Measurements from ENCODE around the gene TMEM184A. TPM values are rescaled to one million over a fixed set of nuclear protein-coding genes. Genes with fewer than 3 reads are reported as not detected.

The TMEM184A gene
- total RNA-seq, 1 experiment from 2014 or later: 13.4 TPM

- in situ Hi-C loops (cut with HindIII; ENCODE audit: low pct_unique_long_range_greater_than_20kb, low sequenced_read_pairs): no loop called here
- DNase-seq (ENCODE audit: low read depth): no peak
Measured at GRCh38 chr7:1545417-1546246, 10.4 kb downstream of the TMEM184A start.

- in situ Hi-C loops (cut with HindIII; ENCODE audit: low pct_unique_long_range_greater_than_20kb, low sequenced_read_pairs): no loop called here
- DNase-seq (ENCODE audit: low read depth): no peak
Measured at GRCh38 chr7:1544896-1545416, 11.0 kb downstream of the TMEM184A start.

DNA sequence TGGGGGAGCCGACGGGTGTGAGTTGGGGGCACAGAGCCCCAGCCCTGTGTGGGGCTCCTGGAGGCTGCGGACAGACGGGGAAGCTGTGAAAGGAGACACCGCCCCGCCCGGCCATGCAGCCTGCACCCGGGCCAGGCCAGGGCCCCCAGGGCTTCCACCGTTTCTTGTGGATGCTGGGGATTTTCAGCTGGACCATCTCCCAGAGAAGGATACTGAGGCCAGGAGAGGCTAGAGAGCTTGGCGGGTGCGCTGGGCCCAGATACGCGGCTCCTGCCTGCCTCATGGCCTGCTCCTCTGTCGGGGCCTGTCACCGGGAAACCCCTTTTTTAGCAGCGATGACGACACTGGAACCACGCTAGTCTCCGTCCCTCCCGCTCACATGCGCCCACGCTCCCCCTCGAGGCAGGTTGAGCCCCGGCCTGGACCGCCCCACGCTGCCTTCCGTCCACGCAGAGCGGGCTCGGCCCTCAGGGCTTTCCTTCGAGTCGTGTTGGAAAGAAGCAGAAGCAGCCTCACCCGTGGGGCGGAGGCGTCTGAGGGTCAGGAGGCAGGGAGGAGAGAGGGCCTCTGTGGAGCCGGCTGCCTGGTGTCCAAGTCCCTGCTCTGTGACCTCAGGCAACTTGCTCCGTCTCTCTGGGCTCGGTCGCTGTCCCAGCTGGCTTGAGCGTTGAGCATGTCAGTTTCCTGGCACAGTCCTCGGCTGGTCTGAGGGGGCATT, 11.7 kb downstream of the TMEM184A start:
- in situ Hi-C loops (cut with HindIII; ENCODE audit: low pct_unique_long_range_greater_than_20kb, low sequenced_read_pairs): no loop called here
- DNase-seq (ENCODE audit: low read depth): no peak

GRCh38 chr7:1543826-1544177, 12.2 kb downstream of the TMEM184A start:
- DNase-seq (ENCODE audit: low read depth): no peak
- in situ Hi-C loops (cut with HindIII; ENCODE audit: low pct_unique_long_range_greater_than_20kb, low sequenced_read_pairs): no loop called here

DNA sequence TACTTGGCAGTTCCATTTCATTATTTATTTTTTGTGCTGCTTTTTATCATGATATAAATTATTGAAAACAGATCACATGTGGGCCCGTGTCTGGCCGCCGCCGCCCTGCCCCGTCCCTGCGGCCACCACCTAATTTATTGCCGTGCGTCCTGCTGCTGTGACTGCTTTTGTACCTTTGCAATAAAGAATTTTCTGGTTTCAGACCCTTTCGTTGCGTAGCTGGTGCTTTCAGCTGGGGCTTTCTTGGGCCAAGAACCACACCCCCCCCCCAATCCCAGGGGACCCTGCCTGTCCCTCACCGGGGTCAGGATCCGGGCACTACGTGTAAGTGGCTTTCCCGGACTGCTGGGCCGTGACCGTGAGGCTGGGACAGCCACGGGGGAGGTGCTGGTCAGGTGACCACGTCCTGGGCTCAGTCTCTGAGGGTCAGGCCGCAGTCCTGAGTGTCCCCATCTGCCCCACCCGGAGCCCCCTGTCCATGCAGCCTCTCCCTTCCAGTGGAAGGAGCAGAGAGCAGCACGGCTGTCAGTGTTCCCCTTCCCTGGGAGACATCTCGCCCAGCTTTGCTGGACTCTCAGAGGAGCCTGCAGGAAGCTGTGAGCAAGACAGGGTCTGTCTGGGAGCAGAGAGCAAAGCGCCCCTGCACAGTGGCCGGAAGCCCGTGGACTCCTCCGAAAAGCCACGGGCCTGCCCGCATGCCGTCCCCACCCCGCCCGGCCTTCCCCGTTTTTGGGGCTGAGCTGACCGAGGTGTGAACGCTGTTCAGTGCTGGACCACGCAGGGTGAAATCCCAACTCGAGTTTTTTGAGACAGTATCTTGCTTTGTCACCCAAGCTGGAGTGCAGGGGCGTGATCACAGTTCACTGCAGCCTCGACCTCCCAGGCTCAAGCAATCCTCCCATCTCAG, 12.9 kb downstream of the TMEM184A start:
- peak; percentile 46 for DNase-seq (ENCODE audit: low read depth)
- in situ Hi-C loops (cut with HindIII; ENCODE audit: low pct_unique_long_range_greater_than_20kb, low sequenced_read_pairs): no loop called here

DNA sequence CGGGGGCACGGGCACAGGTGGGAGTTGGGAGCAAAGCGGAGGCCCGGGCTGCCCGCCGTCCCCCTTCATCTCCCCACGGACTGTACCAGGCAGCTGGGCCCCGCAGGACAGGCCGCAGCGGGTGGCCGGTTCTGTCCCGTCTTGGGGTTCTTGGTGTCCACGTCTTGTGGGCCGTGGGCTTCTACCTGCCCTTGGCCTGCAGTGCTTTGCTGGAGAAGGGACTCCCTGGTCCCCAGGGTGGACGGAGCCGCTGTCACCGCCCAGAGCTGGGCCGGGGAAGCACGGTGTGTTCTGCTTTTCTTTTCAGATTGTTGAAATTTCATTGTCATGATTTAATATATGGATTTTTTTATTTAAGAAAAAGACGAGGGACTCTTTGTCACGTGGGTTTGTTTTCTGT, 13.7 kb downstream of the TMEM184A start:
- in situ Hi-C loops (cut with HindIII; ENCODE audit: low pct_unique_long_range_greater_than_20kb, low sequenced_read_pairs): no loop called here
- no peak for DNase-seq (ENCODE audit: low read depth)

- DNase-seq (ENCODE audit: low read depth): no peak
- in situ Hi-C loops (cut with HindIII; ENCODE audit: low pct_unique_long_range_greater_than_20kb, low sequenced_read_pairs): no loop called here
Measured at GRCh38 chr7:1541431-1542162, 14.4 kb downstream of the TMEM184A start.

DNA sequence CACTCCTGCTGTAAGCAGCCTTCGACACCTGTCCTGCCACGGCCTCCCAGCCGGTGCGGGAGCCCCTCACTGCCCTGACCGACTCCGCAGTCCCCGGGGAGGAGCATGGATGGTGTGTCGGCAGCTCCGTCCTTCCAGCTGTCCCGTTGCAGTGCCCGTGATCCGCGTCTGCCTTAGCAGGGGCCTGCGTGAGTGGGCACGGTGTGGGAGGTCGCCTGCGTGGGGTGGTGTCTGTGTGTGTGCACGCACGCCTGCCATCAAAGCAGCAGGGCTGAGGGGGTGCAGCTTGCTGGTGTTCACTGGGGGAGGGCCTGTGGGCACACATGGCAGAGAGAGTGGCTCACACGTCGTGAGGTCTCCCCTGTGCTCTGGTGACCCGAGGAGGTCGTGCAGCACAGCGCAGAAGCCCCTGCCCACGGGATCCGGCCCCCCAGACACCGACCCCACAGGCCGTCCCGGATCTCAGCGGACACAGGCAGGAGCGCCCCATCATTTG, 15.2 kb downstream of the TMEM184A start:
- no peak for DNase-seq (ENCODE audit: low read depth)
- in situ Hi-C loops (cut with HindIII; ENCODE audit: low pct_unique_long_range_greater_than_20kb, low sequenced_read_pairs): no loop called here

GRCh38 chr7:1539882-1540775, 15.9 kb downstream of the TMEM184A start:
- DNase-seq (ENCODE audit: low read depth): no peak
- in situ Hi-C loops (cut with HindIII; ENCODE audit: low pct_unique_long_range_greater_than_20kb, low sequenced_read_pairs): no loop called here

DNA sequence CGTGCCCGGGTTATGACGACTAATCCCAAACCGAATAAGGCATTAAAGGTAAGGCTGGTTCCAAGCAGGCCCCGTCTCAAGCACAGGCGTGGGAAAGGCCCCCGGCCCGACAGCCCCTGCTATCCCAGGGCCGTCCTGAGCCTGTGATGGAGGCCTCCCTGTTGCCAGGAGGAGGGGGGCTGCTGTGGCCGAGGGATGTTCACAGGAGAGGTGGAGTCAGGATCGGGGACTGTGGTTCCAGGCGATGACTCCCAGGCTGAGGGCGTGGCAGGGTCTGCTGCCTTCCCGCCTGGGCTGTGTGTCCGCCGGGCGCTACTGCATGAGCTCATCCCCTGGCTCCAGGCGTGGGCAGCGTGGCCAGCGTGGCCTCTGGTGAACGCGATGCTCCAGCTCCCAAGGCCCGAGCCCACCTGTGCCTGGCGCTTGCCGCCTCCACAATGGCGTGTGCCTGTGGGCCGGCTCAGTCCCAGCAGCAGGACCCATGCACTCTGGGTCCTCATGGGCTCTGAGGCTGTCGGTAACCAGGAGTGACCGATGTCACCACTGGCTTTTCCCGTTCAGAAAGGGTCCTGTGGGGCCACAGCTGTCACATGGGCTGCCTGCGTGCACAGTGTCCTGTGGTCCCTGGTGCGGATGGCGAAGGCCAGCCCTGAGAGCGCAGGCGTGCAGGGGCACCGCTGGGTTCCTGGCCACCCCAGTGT, 16.7 kb downstream of the TMEM184A start:
- in situ Hi-C loops (cut with HindIII; ENCODE audit: low pct_unique_long_range_greater_than_20kb, low sequenced_read_pairs): no loop called here
- no peak for DNase-seq (ENCODE audit: low read depth)

GRCh38 chr7:1538544-1539180, 17.3 kb downstream of the TMEM184A start:
- in situ Hi-C loops (cut with HindIII; ENCODE audit: low pct_unique_long_range_greater_than_20kb, low sequenced_read_pairs): no loop called here
- DNase-seq (ENCODE audit: low read depth): no peak

- in situ Hi-C loops (cut with HindIII; ENCODE audit: low pct_unique_long_range_greater_than_20kb, low sequenced_read_pairs): no loop called here
- DNase-seq (ENCODE audit: low read depth): peak; percentile 99
Measured at GRCh38 chr7:1537535-1538412, 18.2 kb downstream of the TMEM184A start.

GRCh38 chr7:1536743-1537534, 19.1 kb downstream of the TMEM184A start:
- peak; percentile 95 for DNase-seq (ENCODE audit: low read depth)
- in situ Hi-C loops (cut with HindIII; ENCODE audit: low pct_unique_long_range_greater_than_20kb, low sequenced_read_pairs): no loop called here

DNA sequence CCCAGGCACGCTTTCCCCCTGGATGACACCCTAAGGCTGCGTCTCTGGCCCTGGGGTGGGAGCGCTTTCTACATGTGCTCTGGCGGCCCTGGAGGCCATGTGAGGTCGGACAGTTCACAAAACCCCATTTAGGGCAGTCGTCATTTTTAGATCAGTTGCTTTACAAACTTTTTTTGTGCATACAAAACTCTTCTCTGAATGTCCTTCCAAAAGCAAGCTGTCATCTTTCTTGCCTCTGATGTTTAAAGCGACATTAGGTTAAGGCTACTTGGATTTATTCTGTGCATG, 19.6 kb downstream of the TMEM184A start:
- in situ Hi-C loops (cut with HindIII; ENCODE audit: low pct_unique_long_range_greater_than_20kb, low sequenced_read_pairs): no loop called here

More for the DNA sequence above, 19.6 kb downstream of the TMEM184A start:
- no peak for DNase-seq (ENCODE audit: low read depth)

Measured in Caki2 (cell line).